Measurements from ENCODE around the gene XKRX.

DNA sequence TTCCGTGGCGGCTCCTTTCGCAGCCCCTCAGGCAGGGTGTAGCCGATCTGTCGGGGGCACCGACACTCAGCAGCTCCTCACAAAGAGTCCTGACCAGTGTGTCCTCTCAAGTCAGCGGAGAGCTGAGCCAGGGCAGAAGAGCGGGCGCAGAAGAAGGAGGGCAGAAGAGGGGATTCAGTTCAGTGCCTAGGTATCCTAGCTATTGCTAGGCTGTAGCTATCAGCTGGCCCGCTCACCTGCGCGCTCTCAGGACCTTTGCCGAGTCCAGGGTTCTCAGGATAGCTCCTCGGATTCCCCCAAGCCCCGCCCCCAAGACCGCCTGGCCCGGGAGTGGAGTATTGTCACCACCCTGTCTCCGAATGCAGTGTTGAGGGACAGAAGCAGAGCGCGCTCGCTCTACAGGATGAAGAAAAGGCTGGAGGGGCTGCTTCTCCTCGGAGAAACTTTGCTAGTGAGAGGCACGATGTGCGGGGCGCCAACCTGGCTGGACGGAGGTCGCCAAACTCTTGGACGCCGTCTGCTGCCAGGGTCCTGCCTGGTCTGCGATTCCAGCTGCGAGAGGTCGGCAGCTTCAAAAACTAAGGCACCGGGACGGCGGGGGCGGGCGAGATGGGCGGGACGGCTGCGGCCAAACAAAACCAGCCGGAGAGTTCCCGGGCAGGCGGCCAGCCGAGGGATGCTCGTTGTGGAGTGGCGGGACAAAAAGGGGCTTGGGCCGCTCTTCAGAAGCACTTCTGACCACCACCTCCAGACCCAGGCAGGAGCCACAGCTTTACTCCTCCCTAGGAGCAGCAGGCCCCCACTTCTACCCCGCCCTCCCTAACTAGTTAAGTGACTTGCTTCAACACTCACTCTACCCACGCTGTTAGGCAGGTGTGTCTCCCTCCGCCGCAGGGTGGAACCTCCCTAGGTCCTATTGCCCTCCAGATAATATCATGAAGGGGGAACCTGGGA is at the start of gene XKRX:
- TF ChIP-seq, protein P1, sequence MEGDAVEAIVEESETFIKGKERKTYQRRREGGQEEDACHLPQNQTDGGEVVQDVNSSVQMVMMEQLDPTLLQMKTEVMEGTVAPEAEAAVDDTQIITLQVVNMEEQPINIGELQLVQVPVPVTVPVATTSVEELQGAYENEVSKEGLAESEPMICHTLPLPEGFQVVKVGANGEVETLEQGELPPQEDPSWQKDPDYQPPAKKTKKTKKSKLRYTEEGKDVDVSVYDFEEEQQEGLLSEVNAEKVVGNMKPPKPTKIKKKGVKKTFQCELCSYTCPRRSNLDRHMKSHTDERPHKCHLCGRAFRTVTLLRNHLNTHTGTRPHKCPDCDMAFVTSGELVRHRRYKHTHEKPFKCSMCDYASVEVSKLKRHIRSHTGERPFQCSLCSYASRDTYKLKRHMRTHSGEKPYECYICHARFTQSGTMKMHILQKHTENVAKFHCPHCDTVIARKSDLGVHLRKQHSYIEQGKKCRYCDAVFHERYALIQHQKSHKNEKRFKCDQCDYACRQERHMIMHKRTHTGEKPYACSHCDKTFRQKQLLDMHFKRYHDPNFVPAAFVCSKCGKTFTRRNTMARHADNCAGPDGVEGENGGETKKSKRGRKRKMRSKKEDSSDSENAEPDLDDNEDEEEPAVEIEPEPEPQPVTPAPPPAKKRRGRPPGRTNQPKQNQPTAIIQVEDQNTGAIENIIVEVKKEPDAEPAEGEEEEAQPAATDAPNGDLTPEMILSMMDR (IDR thresholded peaks at IDR 0.05) = no peak
- no peak for TF ChIP-seq POLR2AphosphoS5 (IDR thresholded peaks at IDR 0.05; ENCODE audit: low read depth, low read length)

Data from Panc1 (cell line).